Activated naive CD8-positive, alpha-beta T cell (primary cell): Measurements from ENCODE around the gene ST6GALNAC2.
"Not testable (repeated sequence)": the region's sequence is repeated elsewhere in the genome, so short reads cannot be mapped to it uniquely, and the experiment has no call there.

Experiments
- H3K27ac Mint-ChIP-seq: one replicate; pipeline ENCODE4 v1.8.0; 2021; ENCODE audit warnings: mixed read lengths
- H3K27me3 Mint-ChIP-seq: one replicate; pipeline ENCODE4 v1.8.0; 2021; ENCODE audit warnings: mixed read lengths
- H3K36me3 Mint-ChIP-seq: one replicate; pipeline ENCODE4 v1.8.0; 2021; ENCODE audit warnings: mixed read lengths
- H3K4me1 Mint-ChIP-seq: one replicate; pipeline ENCODE4 v1.8.0; 2021; ENCODE audit warnings: low read depth, mixed read lengths
- H3K4me3 Mint-ChIP-seq: one replicate; pipeline ENCODE4 v1.8.0; 2021; ENCODE audit warnings: mild to moderate bottlenecking, mixed read lengths
- H3K9me3 Mint-ChIP-seq: one replicate; pipeline ENCODE4 v1.8.0; 2021; ENCODE audit warnings: low read depth, mixed read lengths

Gene ST6GALNAC2

GRCh38 chr17:76528528-76529223 is 57.0 kb downstream of the ST6GALNAC2 start:
- Mint-ChIP-seq H3K36me3 (no peaks in the 10 kb centered on the region), H3K27ac (peak overlapping the region; percentile 85), H3K4me3 (peak overlapping the region; percentile 61), H3K9me3 (no peaks in the 10 kb centered on the region), H3K4me1 (peaks cover 35% of the 10 kb centered on the region), H3K27me3 (no peaks in the 10 kb centered on the region)

GRCh38 chr17:76528156-76528527 is 57.5 kb downstream of the ST6GALNAC2 start:
- Mint-ChIP-seq H3K27me3 (no peaks in the 10 kb centered on the region), H3K36me3 (no peaks in the 10 kb centered on the region), H3K9me3 (no peaks in the 10 kb centered on the region), H3K4me3 (peak overlapping the region; percentile 73), H3K4me1 (peaks cover 40% of the 10 kb centered on the region), H3K27ac (peak overlapping the region; percentile 85)

GRCh38 chr17:76527430-76528111 is 58.1 kb downstream of the ST6GALNAC2 start:
- H3K9me3 Mint-ChIP-seq = no peaks in the 10 kb centered on the region
- no peaks in the 10 kb centered on the region for H3K27me3 Mint-ChIP-seq
- H3K36me3 Mint-ChIP-seq = no peaks in the 10 kb centered on the region
- H3K4me1 Mint-ChIP-seq = peaks cover 43% of the 10 kb centered on the region
- peak overlapping the region; percentile 85 for H3K27ac Mint-ChIP-seq
- peak overlapping the region; percentile 59 for H3K4me3 Mint-ChIP-seq

DNA sequence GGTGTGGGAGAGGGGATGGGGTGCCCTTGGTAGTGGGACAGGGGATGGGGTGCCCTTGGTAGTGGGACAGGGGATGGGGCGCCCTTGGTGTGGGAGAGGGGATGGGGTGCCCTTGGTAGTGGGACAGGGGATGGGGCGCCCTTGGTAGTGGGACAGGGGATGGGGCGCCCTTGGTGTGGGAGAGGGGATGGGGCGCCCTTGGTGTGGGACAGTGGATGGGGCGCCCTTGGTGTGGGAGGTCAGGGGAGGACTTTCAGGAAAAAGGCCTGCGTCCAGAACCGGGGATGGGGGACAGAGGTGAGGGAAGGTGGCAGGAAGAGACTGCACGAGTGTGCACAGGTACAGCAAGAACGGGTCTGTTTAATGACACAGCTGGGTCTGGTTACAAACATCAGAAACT is 58.6 kb downstream of the ST6GALNAC2 start:
- H3K27me3 Mint-ChIP-seq, H3K9me3 Mint-ChIP-seq, H3K36me3 Mint-ChIP-seq: not testable (repeated sequence)
- H3K4me1 Mint-ChIP-seq = peaks cover 42% of the 10 kb centered on the region
- peak overlapping the region; percentile 59 for H3K4me3 Mint-ChIP-seq
- peak overlapping the region; percentile 70 for H3K27ac Mint-ChIP-seq

DNA sequence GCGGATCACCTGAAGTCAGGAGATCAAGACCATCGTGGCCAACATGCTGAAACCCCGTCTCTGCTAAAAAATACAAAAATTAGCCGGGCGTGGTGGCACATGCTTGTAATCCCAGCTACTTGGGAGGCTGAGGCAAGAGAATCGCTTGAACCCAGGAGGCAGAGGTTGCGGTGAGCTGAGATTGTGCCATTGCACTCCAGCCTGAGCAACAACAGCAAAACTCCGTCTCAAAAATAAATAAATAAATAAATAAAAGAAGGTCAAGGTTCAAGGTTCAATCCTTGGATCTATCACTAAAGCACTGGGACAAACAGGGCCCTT is 60.2 kb downstream of the ST6GALNAC2 start:
- H3K4me1 Mint-ChIP-seq = peaks cover 34% of the 10 kb centered on the region
- not testable (repeated sequence) for H3K36me3 Mint-ChIP-seq, H3K27me3 Mint-ChIP-seq, H3K4me3 Mint-ChIP-seq, H3K27ac Mint-ChIP-seq, H3K9me3 Mint-ChIP-seq

DNA sequence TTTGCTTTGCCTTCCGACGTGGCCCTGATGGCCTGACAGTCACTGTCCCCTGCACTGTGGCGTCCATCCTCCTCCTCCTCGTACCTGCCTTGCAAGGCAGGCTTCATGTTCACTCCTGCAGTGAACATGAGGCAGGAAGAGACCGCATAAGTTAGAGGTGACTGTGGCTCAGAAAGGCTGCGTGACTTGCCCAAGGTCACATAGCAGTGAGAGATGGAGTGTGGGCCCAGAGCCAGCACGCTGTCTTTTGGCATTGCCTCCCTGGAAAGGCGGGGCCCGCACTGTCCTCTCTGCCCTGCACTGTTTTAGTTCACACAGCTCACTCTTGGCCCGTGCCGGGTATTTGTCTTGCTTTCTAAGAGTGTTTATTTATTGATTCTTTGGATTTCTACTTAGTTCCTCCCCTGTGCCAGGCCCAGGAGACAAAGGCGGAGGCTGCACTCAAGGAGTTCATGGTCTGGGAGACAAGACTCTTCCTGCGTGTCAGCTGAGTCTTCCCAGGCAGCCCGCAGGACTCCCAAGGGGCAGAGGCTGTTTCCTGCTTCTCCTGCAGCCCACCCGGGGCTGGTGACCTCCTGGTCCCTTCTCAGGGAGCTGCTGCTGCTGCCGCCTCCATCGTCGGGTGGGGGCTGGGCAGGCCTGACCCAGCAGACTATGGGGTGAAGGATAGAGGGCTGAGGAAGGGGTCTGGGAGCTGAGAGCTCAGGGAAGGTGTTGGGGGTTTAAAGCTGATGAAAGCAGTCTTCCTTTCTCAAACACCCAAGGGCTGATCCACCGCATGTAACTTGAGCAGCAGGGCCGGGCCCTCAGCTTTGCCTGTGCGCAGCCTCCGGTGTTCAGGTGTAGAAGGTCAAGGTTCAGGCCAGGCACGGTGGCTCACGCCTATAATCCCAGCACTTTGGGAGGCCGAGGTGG is 60.8 kb downstream of the ST6GALNAC2 start:
- Mint-ChIP-seq H3K4me1 (peaks cover 29% of the 10 kb centered on the region), H3K27me3 (no peaks in the 10 kb centered on the region), H3K4me3 (no peak overlapping the region), H3K9me3 (no peaks in the 10 kb centered on the region), H3K36me3 (no peaks in the 10 kb centered on the region), H3K27ac (no peak overlapping the region)

GRCh38 chr17:76523084-76524037 is 62.3 kb downstream of the ST6GALNAC2 start:
- Mint-ChIP-seq H3K4me3 (no peak overlapping the region), H3K4me1 (peaks cover 22% of the 10 kb centered on the region), H3K36me3 (no peaks in the 10 kb centered on the region), H3K27me3 (no peaks in the 10 kb centered on the region), H3K27ac (no peak overlapping the region), H3K9me3 (no peaks in the 10 kb centered on the region)

DNA sequence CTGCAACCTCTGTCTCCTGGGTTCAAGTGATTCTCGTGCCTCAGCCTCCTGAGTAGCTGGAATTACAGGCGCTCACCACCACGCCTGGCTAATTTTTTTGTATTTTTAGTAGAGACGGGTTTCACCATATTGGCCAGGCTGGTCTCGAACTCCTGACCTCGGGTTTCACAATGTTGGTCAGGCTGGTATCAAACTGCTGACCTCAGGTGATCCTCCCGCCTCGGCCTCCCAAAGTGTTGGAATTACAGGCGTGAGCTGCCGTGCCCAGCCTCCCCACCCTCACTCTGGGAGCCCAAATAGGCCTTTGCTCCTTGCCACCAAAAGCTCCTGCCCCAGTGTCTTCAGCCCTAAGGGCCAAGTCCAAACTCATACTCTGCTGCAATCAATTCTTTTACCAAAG is 64.0 kb downstream of the ST6GALNAC2 start:
- not testable (repeated sequence) for H3K4me3 Mint-ChIP-seq, H3K27ac Mint-ChIP-seq, H3K36me3 Mint-ChIP-seq, H3K9me3 Mint-ChIP-seq, H3K27me3 Mint-ChIP-seq
- peaks cover 18% of the 10 kb centered on the region for H3K4me1 Mint-ChIP-seq

DNA sequence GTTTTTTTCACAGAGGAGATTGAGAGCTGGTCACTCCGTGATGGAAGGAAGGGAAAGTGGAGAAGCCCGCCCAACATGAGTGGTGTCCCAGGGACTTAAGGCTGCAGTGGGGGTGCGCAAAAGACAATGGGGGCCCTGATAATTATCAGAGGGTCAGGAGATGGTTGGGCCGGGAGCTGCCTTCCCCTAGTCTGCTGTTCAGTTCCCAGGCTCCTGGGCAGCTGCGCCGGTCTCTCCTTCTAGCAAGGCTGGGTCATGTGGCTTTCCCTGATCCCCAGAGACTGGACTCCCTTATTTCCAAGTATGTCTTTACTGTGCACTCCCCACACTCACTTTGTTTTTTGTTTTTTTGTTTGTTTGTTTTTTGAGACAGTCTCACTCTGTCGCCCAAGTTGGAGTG is 64.4 kb downstream of the ST6GALNAC2 start:
- H3K27ac Mint-ChIP-seq = no peak overlapping the region
- no peaks in the 10 kb centered on the region for H3K9me3 Mint-ChIP-seq
- no peak overlapping the region for H3K4me3 Mint-ChIP-seq
- no peaks in the 10 kb centered on the region for H3K27me3 Mint-ChIP-seq
- no peaks in the 10 kb centered on the region for H3K36me3 Mint-ChIP-seq
- H3K4me1 Mint-ChIP-seq = peaks cover 22% of the 10 kb centered on the region

GRCh38 chr17:76519048-76519966 is 66.4 kb downstream of the ST6GALNAC2 start:
- no peak overlapping the region for H3K4me3 Mint-ChIP-seq
- H3K27me3 Mint-ChIP-seq = no peaks in the 10 kb centered on the region
- H3K4me1 Mint-ChIP-seq = peaks cover 31% of the 10 kb centered on the region
- H3K36me3 Mint-ChIP-seq = no peaks in the 10 kb centered on the region
- H3K9me3 Mint-ChIP-seq = no peaks in the 10 kb centered on the region
- no peak overlapping the region for H3K27ac Mint-ChIP-seq

GRCh38 chr17:76517638-76518038 is 68.0 kb downstream of the ST6GALNAC2 start:
- H3K4me1 Mint-ChIP-seq = peaks cover 28% of the 10 kb centered on the region
- H3K9me3 Mint-ChIP-seq = no peaks in the 10 kb centered on the region
- H3K27ac Mint-ChIP-seq = peak overlapping the region; percentile 28
- no peak overlapping the region for H3K4me3 Mint-ChIP-seq
- no peaks in the 10 kb centered on the region for H3K27me3 Mint-ChIP-seq
- no peaks in the 10 kb centered on the region for H3K36me3 Mint-ChIP-seq
